HG02678 (cell line): ENCODE data around the gene GRIN2D.

Source experiments
- ATAC-seq: cut with Tn5 transposase; IDR thresholded peaks from one replicate; pipeline ENCODE4 v1.9.1; 2021; ENCODE audit warnings: mild to moderate bottlenecking, moderate library complexity; ENCODE audit not compliant: unreplicated experiment

Gene GRIN2D

GRCh38 chr19:48397263-48398101 is 4.0 kb downstream of the GRIN2D start:
- ATAC-seq = no peak

- peak; percentile 18 for ATAC-seq
Measured at GRCh38 chr19:48398102-48398374, 4.6 kb downstream of the GRIN2D start.

GRCh38 chr19:48398375-48399235 is 5.1 kb downstream of the GRIN2D start:
- ATAC-seq = peak; percentile 63

GRCh38 chr19:48400018-48400742 is 6.7 kb downstream of the GRIN2D start:
- no peak for ATAC-seq

GRCh38 chr19:48401287-48401686 is 7.8 kb downstream of the GRIN2D start:
- no peak for ATAC-seq

GRCh38 chr19:48403606-48404005 is 10.1 kb downstream of the GRIN2D start:
- no peak for ATAC-seq

- no peak for ATAC-seq
Measured at GRCh38 chr19:48405010-48405659, 11.7 kb downstream of the GRIN2D start.

- ATAC-seq = no peak
Measured at GRCh38 chr19:48405850-48406249, 12.4 kb downstream of the GRIN2D start.

- ATAC-seq = no peak
Measured at GRCh38 chr19:48413879-48414587, 20.6 kb downstream of the GRIN2D start.

GRCh38 chr19:48415395-48415794 is 21.9 kb downstream of the GRIN2D start:
- ATAC-seq = no peak

- no peak for ATAC-seq
Measured at GRCh38 chr19:48415806-48416221, 22.3 kb downstream of the GRIN2D start.

- no peak for ATAC-seq
Measured at GRCh38 chr19:48417421-48417820, 24.0 kb downstream of the GRIN2D start.

GRCh38 chr19:48418317-48419064 is 25.0 kb downstream of the GRIN2D start:
- no peak for ATAC-seq

- ATAC-seq = peak; percentile 85
Measured at GRCh38 chr19:48419158-48419920, 25.9 kb downstream of the GRIN2D start.

GRCh38 chr19:48421548-48421947 is 28.1 kb downstream of the GRIN2D start:
- ATAC-seq = no peak

- ATAC-seq = no peak
Measured at GRCh38 chr19:48424694-48425219, 31.3 kb downstream of the GRIN2D start.

GRCh38 chr19:48428670-48429069 is 35.2 kb downstream of the GRIN2D start:
- ATAC-seq = no peak

GRCh38 chr19:48433337-48433736 is 39.9 kb downstream of the GRIN2D start:
- ATAC-seq = no peak

- no peak for ATAC-seq
Measured at GRCh38 chr19:48436586-48436985, 43.1 kb downstream of the GRIN2D start.
